ENCODE data around the gene CYP3A7. TPM values are rescaled to one million over a fixed set of nuclear protein-coding genes. Genes with fewer than 3 reads are reported as not detected.

CYP3A7 gene
- total and polyA plus RNA-seq, 2 of the 13 experiments (the other 11 are each of a cell fraction or from before 2014, with no cell fraction given), result 5.8 to 6.4 TPM

DNA sequence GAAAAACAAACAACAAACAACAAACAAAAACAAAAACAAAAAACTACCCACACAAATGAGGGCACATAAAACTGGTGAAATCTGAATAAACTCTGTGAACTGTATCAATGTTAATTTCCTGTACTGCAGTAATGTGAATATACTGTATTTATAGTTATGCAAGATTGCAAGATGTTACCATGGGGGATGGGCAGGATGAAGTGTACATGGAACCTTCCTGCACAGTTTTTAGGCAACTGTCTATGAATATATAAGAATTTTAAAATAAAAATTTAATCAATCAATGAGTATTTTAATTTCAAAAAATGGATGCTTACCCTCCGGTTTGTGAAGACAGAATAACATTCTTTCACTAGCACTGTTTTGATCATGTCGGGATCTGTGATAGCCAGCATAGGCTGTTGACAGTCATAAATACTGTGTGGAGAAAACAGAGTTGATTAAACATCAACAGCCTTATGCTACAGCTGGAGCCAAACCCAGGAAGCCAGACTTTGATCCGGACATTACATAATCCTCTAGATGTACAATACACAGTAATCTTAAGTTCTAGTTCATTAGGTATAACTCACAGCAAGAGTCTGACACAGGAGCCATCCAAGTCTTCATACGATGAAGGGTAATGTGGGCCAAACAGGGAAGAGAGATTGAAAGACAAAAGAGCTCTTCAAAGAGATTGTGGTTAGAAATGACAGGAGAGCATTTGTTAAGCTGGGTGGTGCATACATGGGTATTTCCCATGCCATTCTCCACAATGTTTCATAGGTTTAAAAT, 14.8 kb downstream of the CYP3A7 start (continued):
- no peak for TF ChIP-seq ISX (CRISPR knock-in tag; conservative IDR thresholded peaks at IDR 0.05)
- TF ChIP-seq ZBTB3 (CRISPR knock-in tag; IDR thresholded peaks at IDR 0.05; ENCODE audit: borderline replicate concordance, low read depth), result no peak
- TF ChIP-seq ZNF883 (CRISPR knock-in tag; IDR thresholded peaks at IDR 0.05; ENCODE audit: not compliant biosample characterization), result no peak
- peak; percentile 74; the same call in 1 of the 2 replicates for TF ChIP-seq RCOR2 (CRISPR knock-in tag; IDR thresholded peaks at IDR 0.05)
- TF ChIP-seq ZFX (CRISPR knock-in tag; IDR thresholded peaks at IDR 0.05; ENCODE audit: low read depth), result peak; percentile 29; the same call in 1 of the 2 replicates
- TF ChIP-seq RBM22 (optimal IDR thresholded peaks at IDR 0.05; ENCODE audit: low read length), result no peak
- TF ChIP-seq, protein P1, sequence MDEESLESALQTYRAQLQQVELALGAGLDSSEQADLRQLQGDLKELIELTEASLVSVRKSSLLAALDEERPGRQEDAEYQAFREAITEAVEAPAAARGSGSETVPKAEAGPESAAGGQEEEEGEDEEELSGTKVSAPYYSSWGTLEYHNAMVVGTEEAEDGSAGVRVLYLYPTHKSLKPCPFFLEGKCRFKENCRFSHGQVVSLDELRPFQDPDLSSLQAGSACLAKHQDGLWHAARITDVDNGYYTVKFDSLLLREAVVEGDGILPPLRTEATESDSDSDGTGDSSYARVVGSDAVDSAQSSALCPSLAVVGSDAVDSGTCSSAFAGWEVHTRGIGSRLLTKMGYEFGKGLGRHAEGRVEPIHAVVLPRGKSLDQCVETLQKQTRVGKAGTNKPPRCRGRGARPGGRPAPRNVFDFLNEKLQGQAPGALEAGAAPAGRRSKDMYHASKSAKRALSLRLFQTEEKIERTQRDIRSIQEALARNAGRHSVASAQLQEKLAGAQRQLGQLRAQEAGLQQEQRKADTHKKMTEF (CRISPR knock-in tag; IDR thresholded peaks at IDR 0.05), result 0 out of 2 replicates have a peak, but pooled peaks have one; percentile 48
- TF ChIP-seq, protein P2, sequence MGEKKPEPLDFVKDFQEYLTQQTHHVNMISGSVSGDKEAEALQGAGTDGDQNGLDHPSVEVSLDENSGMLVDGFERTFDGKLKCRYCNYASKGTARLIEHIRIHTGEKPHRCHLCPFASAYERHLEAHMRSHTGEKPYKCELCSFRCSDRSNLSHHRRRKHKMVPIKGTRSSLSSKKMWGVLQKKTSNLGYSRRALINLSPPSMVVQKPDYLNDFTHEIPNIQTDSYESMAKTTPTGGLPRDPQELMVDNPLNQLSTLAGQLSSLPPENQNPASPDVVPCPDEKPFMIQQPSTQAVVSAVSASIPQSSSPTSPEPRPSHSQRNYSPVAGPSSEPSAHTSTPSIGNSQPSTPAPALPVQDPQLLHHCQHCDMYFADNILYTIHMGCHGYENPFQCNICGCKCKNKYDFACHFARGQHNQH (CRISPR knock-in tag; IDR thresholded peaks at IDR 0.05), result peak; percentile 76
- TF ChIP-seq ISL2 (CRISPR knock-in tag; IDR thresholded peaks at IDR 0.05), result peak; percentile 37; the same call in 1 of the 2 replicates
- TF ChIP-seq, protein P3, sequence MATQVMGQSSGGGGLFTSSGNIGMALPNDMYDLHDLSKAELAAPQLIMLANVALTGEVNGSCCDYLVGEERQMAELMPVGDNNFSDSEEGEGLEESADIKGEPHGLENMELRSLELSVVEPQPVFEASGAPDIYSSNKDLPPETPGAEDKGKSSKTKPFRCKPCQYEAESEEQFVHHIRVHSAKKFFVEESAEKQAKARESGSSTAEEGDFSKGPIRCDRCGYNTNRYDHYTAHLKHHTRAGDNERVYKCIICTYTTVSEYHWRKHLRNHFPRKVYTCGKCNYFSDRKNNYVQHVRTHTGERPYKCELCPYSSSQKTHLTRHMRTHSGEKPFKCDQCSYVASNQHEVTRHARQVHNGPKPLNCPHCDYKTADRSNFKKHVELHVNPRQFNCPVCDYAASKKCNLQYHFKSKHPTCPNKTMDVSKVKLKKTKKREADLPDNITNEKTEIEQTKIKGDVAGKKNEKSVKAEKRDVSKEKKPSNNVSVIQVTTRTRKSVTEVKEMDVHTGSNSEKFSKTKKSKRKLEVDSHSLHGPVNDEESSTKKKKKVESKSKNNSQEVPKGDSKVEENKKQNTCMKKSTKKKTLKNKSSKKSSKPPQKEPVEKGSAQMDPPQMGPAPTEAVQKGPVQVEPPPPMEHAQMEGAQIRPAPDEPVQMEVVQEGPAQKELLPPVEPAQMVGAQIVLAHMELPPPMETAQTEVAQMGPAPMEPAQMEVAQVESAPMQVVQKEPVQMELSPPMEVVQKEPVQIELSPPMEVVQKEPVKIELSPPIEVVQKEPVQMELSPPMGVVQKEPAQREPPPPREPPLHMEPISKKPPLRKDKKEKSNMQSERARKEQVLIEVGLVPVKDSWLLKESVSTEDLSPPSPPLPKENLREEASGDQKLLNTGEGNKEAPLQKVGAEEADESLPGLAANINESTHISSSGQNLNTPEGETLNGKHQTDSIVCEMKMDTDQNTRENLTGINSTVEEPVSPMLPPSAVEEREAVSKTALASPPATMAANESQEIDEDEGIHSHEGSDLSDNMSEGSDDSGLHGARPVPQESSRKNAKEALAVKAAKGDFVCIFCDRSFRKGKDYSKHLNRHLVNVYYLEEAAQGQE (IDR thresholded peaks at IDR 0.05; ENCODE audit: borderline replicate concordance in 1 of 2, low read depth in 1 of 2, low read length in 2 of 2), result no peak
- peak; percentile 82 for TF ChIP-seq FOXA3 (CRISPR knock-in tag; IDR thresholded peaks at IDR 0.05)
- TF ChIP-seq, protein P4, sequence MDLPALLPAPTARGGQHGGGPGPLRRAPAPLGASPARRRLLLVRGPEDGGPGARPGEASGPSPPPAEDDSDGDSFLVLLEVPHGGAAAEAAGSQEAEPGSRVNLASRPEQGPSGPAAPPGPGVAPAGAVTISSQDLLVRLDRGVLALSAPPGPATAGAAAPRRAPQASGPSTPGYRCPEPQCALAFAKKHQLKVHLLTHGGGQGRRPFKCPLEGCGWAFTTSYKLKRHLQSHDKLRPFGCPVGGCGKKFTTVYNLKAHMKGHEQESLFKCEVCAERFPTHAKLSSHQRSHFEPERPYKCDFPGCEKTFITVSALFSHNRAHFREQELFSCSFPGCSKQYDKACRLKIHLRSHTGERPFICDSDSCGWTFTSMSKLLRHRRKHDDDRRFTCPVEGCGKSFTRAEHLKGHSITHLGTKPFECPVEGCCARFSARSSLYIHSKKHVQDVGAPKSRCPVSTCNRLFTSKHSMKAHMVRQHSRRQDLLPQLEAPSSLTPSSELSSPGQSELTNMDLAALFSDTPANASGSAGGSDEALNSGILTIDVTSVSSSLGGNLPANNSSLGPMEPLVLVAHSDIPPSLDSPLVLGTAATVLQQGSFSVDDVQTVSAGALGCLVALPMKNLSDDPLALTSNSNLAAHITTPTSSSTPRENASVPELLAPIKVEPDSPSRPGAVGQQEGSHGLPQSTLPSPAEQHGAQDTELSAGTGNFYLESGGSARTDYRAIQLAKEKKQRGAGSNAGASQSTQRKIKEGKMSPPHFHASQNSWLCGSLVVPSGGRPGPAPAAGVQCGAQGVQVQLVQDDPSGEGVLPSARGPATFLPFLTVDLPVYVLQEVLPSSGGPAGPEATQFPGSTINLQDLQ (CRISPR knock-in tag; IDR thresholded peaks at IDR 0.05), result no peak
- TF ChIP-seq ELF4 (CRISPR knock-in tag; IDR thresholded peaks at IDR 0.05; ENCODE audit: borderline replicate concordance), result 0 out of 2 replicates have a peak, but pooled peaks have one; percentile 45
- TF ChIP-seq, protein P5, sequence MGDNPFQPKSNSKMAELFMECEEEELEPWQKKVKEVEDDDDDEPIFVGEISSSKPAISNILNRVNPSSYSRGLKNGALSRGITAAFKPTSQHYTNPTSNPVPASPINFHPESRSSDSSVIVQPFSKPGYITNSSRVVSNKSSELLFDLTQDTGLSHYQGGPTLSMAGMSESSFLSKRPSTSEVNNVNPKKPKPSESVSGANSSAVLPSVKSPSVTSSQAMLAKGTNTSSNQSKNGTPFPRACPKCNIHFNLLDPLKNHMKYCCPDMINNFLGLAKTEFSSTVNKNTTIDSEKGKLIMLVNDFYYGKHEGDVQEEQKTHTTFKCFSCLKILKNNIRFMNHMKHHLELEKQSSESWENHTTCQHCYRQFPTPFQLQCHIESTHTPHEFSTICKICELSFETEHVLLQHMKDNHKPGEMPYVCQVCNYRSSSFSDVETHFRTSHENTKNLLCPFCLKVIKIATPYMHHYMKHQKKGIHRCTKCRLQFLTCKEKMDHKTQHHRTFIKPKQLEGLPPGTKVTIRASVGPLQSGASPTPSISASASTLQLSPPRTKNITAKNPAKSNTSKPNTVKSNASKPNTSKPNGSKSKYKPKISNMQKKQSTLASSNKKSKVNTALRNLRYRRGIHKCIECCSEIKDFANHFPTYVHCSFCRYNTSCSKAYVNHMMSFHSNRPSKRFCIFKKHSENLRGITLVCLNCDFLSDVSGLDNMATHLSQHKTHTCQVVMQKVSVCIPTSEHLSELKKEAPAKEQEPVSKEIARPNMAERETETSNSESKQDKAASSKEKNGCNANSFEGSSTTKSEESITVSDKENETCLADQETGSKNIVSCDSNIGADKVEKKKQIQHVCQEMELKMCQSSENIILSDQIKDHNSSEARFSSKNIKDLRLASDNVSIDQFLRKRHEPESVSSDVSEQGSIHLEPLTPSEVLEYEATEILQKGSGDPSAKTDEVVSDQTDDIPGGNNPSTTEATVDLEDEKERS (CRISPR knock-in tag; IDR thresholded peaks at IDR 0.05), result no peak
- 0 out of 2 replicates have a peak, but pooled peaks have one; percentile 12 for TF ChIP-seq STAG1 (CRISPR knock-in tag; IDR thresholded peaks at IDR 0.05)
- peak; percentile 78; the same call in 1 of the 2 replicates for TF ChIP-seq HMG20A (CRISPR knock-in tag; IDR thresholded peaks at IDR 0.05; ENCODE audit: borderline replicate concordance)
